Measurements from ENCODE around the gene AFF1.
"Not testable (repeated sequence)": the region's sequence is repeated elsewhere in the genome, so short reads cannot be mapped to it uniquely, and the experiment has no call there.

AFF1 gene

DNA sequence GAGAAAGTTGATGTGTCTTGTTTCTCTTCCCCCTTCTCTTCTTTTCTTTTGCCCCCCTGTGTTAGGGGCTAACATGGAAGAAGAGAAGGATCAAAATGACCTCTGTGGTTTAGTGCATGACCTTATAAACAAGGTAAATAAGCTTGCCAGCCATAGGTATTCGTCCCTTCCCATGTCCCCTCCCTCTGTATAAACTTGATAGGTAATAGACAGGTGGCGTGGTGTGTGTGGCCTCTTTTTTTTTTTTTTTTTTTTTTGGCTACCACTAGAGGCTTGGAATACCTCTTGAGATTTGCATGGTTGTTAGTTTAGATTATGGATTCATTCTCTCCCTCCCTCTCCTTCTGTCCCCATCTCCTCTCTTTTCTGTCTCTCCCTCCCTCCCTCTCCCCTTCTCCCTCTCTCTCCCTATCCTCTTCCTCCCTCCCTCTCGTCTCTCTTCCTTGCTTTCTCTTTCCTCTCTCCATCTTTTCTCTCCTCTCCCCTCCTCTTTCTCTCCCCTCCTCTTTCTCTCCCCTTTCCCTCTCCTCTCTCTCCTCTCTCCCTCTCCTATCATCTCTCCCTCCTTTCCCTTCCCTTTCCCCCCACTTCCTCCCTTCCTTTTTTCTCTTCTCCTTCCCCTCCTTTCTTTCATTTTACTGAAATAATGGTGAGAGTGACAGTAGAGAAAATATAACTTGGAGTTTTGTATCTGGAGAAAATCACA lies 134.4 kb downstream of the AFF1 start:
- DNase-seq (ENCODE audit: low read depth) = no peak
- no peak overlapping the region for H3K4me3 ChIP-seq (ENCODE audit: low read length)
- TF ChIP-seq CTCF (conservative IDR thresholded peaks at IDR 0.05; ENCODE audit: low read depth, low read length) = no peak

- TF ChIP-seq CTCF (conservative IDR thresholded peaks at IDR 0.05; ENCODE audit: low read depth, low read length) = no peak
- DNase-seq (ENCODE audit: low read depth) = no peak
- H3K4me3 ChIP-seq (ENCODE audit: low read length) = no peak overlapping the region
Observed at GRCh38 chr4:87071401-87071800, 136.6 kb downstream of the AFF1 start.

DNA sequence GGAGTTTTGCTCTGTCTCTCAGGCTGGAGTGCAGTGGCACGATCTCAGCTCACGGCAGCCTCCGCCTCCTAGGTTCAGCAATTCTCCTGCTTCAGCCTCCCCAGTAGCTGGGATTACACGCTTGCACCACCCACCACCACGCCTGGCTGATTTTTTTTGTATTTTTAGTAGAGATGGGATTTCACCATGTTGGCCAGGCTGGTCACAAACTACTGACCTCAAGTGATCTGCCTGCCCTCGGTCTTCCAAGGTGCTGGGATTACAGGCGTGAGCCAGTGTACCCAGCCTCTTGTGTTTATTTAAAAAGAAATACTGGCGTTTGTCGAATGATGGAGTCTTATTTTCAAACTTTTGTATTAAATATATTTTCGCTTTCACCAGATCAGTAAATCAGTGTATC lies 137.7 kb downstream of the AFF1 start:
- DNase-seq (ENCODE audit: low read depth); H3K4me3 ChIP-seq (ENCODE audit: low read length): not testable (repeated sequence)

DNA sequence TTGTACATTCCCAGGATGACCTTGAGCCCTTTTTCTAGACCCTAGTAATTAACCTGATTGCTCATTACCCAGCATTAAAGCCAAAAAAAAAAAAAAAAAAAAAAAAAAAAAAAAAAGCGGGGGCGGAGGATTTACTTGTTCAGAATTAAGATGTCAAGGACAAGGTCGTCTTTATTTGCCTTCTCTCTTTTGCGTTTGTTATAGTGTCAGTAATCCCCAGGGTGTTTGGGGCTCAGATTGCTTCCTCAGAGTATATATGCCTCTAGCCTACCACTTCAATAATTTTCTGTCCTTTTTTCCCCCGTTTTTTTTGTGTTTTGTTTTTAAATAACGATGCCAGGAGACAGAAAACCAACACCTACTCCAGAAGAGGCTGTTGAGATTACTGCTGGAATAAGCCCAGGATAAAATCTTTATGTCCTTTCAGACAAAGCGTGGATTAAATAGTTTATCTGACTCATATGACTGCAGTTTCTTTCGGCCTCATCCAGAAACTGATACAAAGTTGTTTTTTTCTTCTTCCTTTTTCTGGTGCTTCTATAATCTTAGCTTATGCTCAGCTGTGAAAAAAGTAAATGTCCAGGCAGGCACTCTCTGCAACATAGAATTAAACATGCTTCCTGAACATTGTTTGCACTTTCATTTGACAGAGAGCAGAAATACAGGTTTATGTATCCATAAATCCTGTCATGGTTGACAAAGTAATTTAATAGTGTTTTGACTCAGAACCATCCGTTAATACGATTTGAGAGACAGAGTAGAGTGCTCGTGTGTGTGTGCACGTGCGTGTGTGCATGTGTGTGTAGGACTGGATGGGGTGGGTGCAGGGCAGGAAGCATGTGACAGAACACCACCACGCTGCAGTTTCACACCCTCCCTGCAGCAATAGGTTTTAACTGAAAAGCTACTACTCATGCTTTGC lies 138.6 kb downstream of the AFF1 start:
- no peak for DNase-seq (ENCODE audit: low read depth)
- peak overlapping the region; percentile 18 for H3K4me3 ChIP-seq (ENCODE audit: low read length)
- no peak for TF ChIP-seq CTCF (conservative IDR thresholded peaks at IDR 0.05; ENCODE audit: low read depth, low read length)

DNA sequence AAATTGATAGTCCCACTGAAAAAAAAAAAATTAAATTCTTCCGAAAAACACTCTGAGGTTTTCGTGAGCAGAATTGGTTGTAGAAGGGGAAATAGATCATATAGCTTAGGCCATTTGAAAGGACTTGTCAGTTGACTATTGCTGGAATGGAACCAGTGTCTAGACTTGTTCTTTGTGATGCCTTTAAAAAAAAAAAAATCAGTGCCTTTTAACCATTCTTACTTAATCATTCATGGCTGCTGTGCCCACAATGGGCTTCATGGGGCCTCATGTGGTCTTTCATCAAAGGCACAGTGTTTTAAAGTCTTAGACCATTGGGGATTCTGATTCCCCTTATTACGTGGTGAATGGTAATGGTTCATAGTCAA lies 139.3 kb downstream of the AFF1 start:
- no peak for DNase-seq (ENCODE audit: low read depth)
- H3K4me3 ChIP-seq (ENCODE audit: low read length) = no peak overlapping the region
- no peak for TF ChIP-seq CTCF (conservative IDR thresholded peaks at IDR 0.05; ENCODE audit: low read depth, low read length)

DNA sequence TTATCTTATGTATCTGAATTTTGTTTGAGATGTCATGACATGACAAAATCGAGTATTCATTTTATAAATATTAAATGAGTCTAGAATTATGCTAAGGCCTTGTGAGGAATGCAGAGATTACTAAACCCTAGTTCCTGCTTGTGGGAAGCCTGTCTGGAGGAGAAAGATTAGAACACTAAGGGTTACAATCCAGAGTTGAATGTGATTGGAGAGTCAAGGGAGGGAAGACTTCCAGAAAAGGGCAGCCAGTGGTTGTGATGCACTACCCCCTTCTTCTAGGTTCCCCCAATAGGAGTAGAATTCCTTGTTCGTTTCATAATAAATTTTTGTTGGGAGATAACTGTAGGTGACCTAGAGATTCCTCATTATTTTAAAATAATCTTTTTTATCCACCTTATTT lies 141.1 kb downstream of the AFF1 start:
- no peak for DNase-seq (ENCODE audit: low read depth)
- no peak overlapping the region for H3K4me3 ChIP-seq (ENCODE audit: low read length)
- TF ChIP-seq CTCF (conservative IDR thresholded peaks at IDR 0.05; ENCODE audit: low read depth, low read length) = no peak

GRCh38 chr4:87076690-87077358 lies 142.0 kb downstream of the AFF1 start:
- no peak for TF ChIP-seq CTCF (conservative IDR thresholded peaks at IDR 0.05; ENCODE audit: low read depth, low read length)
- no peak overlapping the region for H3K4me3 ChIP-seq (ENCODE audit: low read length)
- DNase-seq (ENCODE audit: low read depth) = no peak
